ENCODE measurements around the gene ACOXL.
A peak's percentile ranks its signal among the peaks of the same experiment; 100 is the strongest.

Gene ACOXL

GRCh38 chr2:110718990-110719389 is 13.4 kb upstream of the ACOXL start:
- DNase-seq (ENCODE audit: low read depth), result no peak

DNA sequence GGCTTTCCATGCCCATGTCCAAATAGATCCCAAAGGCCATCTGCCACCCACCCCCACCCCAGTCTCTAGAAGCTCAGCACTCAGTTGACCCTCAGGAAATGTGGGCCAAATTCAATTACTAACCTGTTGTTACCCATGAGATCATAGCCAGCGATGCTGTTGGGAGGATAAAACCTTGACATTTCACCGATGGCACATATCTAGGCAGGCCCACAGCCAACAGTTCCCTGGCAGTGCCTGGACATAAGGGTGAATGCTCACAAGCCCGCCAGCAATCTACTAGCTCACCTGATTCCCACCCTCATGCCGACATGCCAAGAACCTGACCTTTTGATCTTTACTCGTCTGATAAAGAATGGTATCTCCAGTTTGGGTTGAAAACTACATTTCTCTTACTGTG is 11.8 kb upstream of the ACOXL start:
- no peak for DNase-seq (ENCODE audit: low read depth)

DNA sequence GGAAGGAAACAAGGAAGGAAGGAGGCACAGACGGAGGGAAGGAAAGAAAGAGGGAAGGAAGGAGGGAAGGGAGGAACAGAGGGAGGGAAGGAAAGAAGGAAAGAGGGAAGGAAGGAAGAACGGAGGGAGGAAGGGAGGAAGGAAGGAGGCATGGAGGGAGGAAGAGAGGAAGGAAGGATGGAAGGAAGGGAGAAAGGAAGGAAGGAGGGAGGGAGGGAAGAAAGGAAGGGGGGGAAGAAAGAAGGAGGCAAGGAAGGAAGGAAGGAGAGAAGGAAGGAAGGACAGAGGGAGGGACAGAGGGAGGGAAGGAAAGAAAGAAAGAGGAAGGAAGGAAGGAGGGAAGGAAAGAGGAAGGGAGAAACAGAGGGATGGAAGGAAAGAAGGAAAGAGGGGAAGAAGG is 7.6 kb upstream of the ACOXL start:
- DNase-seq (ENCODE audit: low read depth), result no peak

DNA sequence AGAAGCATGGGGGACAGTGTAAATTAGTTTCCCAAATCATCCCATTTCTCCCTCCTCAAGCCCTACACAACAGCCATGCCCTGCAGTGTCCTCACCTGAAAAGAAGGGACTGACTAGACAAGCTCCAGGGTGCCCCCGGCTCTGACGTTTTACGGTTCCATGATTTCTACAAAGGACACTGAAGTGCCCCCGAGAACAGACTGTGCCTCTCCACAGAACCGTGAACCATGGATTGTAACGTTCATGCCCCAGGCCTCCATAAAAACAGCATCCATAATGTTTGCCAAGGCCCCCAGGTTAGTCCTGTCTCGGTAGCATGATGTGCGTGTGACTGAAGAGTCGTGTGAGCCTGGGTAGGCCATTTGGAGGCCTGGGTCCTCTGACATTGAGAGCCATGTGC is 7.0 kb upstream of the ACOXL start:
- no peak for DNase-seq (ENCODE audit: low read depth)

DNA sequence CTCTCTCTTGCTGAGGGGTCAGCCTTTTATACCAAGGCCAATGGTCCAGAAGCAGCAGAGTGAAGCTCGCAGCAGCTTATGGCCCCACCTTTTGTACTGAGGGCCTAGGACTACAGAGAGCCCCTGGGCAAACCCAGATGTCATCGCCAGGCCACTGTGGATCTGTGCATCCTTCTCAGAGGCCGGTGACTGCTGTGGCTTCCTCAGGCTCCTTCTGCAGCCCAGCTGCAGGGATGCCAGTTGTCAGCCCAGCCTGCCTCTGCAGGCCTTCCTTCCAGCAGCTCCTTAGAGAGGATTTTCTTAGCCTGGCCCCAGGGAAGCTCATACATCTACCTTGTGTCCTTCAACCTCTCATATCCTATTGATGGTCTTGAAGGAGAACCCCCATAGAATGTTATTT is 6.5 kb upstream of the ACOXL start:
- DNase-seq (ENCODE audit: low read depth), result no peak

DNA sequence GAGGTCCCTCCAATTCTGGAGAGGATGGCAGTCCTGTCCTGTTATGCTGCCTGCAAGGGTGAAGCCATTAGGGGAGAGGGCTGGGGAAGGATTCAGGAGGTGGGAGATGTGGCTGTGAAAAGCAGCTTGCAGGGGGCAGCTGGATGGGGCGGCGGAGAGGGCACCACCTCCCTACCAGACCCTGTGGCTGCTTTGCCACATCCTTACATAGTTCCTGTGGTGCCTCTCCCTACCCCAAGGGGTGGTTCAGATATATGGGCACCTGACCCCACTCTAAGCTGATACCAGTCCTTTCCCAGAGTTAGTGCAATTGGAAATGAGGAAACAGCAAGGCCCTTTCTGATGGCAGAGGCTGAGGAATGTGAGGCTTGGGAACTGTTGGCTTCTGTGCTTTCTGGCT is 6.1 kb upstream of the ACOXL start:
- DNase-seq (ENCODE audit: low read depth), result no peak

GRCh38 chr2:110727923-110728322 is 4.5 kb upstream of the ACOXL start:
- DNase-seq (ENCODE audit: low read depth), result no peak

DNA sequence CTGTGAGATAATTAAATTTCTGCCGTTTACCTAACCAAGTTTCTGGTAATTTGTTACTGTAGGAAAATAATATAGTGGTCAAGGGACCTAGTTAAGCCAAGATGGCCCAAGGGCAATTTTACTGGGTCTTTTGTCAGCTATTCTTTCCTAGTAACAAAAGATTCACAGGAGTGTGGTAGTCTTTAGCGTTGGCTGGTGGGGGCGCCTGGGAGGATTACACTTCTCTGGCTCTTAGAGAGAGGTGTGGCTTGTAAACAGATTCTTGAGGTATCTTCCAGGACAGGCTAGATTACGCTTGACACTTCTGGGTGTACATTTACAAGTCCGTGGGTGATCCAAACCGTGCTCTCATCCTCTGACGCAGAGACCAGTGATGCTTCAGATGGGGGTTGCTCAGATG is 3.3 kb upstream of the ACOXL start:
- DNase-seq (ENCODE audit: low read depth), result no peak

- no peak for DNase-seq (ENCODE audit: low read depth)
Measured at GRCh38 chr2:110731064-110731463, 1.3 kb upstream of the ACOXL start.

GRCh38 chr2:110735366-110735765 is 3.0 kb downstream of the ACOXL start:
- no peak for DNase-seq (ENCODE audit: low read depth)

- DNase-seq (ENCODE audit: low read depth), result no peak
Measured at GRCh38 chr2:110737783-110738182, 5.4 kb downstream of the ACOXL start.

DNA sequence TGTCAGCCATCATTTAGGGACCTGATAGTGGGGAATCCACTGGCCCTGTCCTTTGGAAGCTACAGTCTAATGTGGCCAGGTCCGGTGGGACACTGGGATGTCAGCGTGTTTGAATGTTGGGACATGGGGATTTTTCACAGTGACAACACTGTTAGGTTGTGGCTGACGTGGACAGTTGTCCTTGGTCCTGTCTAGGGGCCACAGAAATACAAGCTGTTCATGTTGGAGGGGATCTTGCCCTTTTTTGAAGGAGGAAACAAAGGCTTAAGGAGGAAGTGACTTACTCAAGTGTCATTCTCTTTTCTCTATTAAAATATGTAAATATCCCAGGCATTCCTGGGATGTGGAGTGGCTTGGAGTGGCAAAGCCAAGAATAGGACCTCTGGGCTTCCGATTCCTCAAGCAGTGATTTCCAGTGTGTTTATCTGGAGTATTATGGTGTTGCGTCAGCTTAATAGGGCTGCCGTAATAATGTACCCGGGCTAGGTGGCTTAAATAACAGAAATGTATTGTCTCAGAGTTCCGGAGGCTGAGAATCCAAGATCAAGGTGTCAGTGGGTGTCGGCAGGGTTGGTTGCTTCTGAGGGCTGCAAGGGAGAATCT is 8.5 kb downstream of the ACOXL start:
- DNase-seq (ENCODE audit: low read depth), result no peak

- DNase-seq (ENCODE audit: low read depth), result no peak
Measured at GRCh38 chr2:110741491-110741980, 9.2 kb downstream of the ACOXL start.

DNA sequence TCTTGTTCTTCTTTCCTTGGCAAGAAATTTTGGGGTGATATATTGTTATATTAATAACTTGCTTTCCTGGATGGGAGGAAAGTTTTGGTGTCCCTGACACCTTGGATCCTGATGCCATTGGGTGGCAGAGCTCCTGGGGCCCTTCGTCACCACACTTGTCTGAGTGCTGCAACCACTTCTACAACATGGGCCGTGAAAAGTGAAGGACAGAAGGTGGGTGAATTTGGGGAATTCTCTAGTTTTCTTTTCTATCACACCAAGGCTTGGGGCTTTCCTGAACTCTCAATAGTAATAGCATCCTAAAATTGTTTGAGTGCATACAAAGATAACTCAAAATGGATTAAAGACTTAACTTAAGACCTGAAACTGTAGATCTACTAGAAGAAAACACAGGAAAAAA is 10.0 kb downstream of the ACOXL start:
- DNase-seq (ENCODE audit: low read depth), result no peak

GRCh38 chr2:110743600-110743999 is 11.2 kb downstream of the ACOXL start:
- DNase-seq (ENCODE audit: low read depth), result no peak

DNA sequence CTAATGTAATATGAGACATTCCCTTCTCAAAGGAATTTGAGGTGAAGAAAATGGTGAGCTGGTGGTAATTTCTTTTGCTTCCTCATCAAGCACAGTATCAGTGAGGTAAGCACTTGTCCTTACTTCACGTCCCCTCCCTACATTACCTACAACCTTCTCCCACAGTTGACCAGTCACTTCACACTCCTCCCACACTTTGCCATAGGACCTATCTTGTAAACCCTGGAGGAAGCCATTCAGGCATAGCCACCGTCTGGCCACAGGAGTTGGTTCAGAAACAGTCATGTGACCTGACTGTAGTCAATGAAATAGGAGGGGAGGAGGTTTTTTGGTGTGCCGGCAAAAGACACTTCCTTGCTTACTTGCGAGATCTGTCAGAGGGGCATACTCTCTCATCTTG is 12.1 kb downstream of the ACOXL start:
- DNase-seq (ENCODE audit: low read depth), result no peak

- no peak for DNase-seq (ENCODE audit: low read depth)
Measured at GRCh38 chr2:110745048-110745447, 12.7 kb downstream of the ACOXL start.

GRCh38 chr2:110746586-110747521 is 14.5 kb downstream of the ACOXL start:
- no peak for DNase-seq (ENCODE audit: low read depth)

GRCh38 chr2:110747522-110748488 is 15.4 kb downstream of the ACOXL start:
- DNase-seq (ENCODE audit: low read depth), result no peak

DNA sequence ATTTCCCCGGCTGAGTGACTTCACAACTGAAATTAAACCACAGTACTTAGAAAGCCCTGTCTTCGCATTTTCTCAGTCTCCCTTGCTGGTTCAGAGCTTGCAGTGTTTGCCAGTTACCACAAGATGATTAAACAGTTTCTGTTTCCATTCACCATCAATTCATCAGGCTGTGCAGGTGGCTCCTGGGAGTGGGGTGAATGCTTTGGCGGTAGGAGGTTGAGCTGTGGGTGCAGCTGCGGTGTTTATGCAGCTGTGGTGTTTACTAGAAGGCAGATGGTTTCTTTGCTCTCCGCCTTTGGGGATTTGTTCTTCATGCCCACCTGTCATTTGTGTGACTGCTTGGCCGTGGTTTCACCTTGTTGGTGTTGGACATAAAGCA is 16.1 kb downstream of the ACOXL start:
- peak; percentile 39 for DNase-seq (ENCODE audit: low read depth)

DNA sequence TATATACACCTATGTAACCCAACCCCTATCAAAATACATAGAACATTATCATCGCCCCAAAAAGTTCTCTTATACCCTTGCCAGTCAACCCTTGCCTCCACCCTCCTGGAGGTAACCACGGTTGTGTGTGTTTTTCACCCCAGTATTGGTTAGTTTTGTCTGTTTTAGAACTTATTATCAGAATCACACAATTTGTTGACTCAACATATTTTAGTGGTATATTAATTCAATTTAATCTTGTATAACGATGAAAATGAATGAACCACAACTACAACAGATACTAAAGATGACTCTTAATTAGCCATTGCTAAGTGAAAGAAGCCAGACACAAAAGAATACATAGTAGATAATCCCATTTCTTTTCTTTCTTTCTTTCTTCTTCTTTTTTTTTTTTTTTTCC is 19.3 kb downstream of the ACOXL start:
- no peak for DNase-seq (ENCODE audit: low read depth)

- no peak for DNase-seq (ENCODE audit: low read depth)
Measured at GRCh38 chr2:110752871-110753270, 20.5 kb downstream of the ACOXL start.

Measured in activated gamma-delta T cell treated with anti-CD3 and anti-CD28 coated beads, Interleukin-2, amount 50 U/mL, for 16 hours (primary cell).